Heart right ventricle (tissue), 16 donors: ENCODE measurements around the gene UFL1. TPM values are rescaled to one million over a fixed set of nuclear protein-coding genes. Genes with fewer than 3 reads are reported as not detected.
"Not testable (repeated sequence)": the region's sequence is repeated elsewhere in the genome, so short reads cannot be mapped to it uniquely, and the experiment has no call there.

Experiments
- ATAC-seq, 8 donors: fragments of 200-7000 bp; cut with Tn5 transposase; one replicate each; pipeline ENCODE4 v1.9.1; 2020; ENCODE audit warnings: mild to moderate bottlenecking in 8 of 8, moderate library complexity in 8 of 8, moderate number of reproducible peaks in 1 of 8
- DNase-seq, 2 donors: peaks; one replicate each; pipeline ENCODE4 v3.0.0-alpha.2; 2020
- H3K27ac ChIP-seq, 10 donors: fragments of 200-600 bp; sonication (generic) in 2 of 10; one replicate each; pipeline versions ENCODE4 v1.5.0 to v1.8.0; 2020 to 2022; ENCODE audit warnings: mild to moderate bottlenecking in 3 of 10
- H3K27me3 ChIP-seq, 7 donors: fragments of 200-600 bp; one replicate each; pipeline ENCODE4 v1.8.0; 2021 to 2022; ENCODE audit warnings: mild to moderate bottlenecking in 2 of 7
- H3K36me3 ChIP-seq, 9 donors: fragments of 200-600 bp; sonication (generic) in 1 of 9; one replicate each; pipeline versions ENCODE4 v1.5.0 to v1.8.0; 2020 to 2022; ENCODE audit warnings: mild to moderate bottlenecking in 2 of 9
- H3K4me1 ChIP-seq, 9 donors: fragments of 200-600 bp; sonication (generic) in 1 of 9; one replicate each; pipeline versions ENCODE4 v1.5.0 to v1.8.0; 2020 to 2022; ENCODE audit warnings: mild to moderate bottlenecking in 4 of 9
- H3K4me3 ChIP-seq, 10 donors: fragments of 200-600 bp; sonication (generic) in 2 of 10; one replicate each; pipeline versions ENCODE4 v1.5.0 to v1.8.0; 2020 to 2022; ENCODE audit warnings: mild to moderate bottlenecking in 7 of 10, moderate library complexity in 2 of 10
- H3K9me3 ChIP-seq, 11 donors: fragments of 200-600 bp in 10 of 11; sonication (generic) in 2 of 11; one replicate each; pipeline versions ENCODE4 v1.5.0 to v1.8.0; 2013 to 2022; ENCODE audit warnings: mild to moderate bottlenecking in 2 of 11, control low read depth in 1 of 11, moderate library complexity in 1 of 11
- CTCF ChIP-seq, 9 donors: fragments of 200-600 bp; sonication (generic) in 2 of 9; IDR thresholded peaks; one replicate each; pipeline versions ENCODE4 v1.5.0 to v1.8.0; 2021 to 2022; ENCODE audit warnings: antibody characterized with exemption in 9 of 9, mild to moderate bottlenecking in 5 of 9, moderate library complexity in 1 of 9
- WGBS, 2 donors: extraction: QIAGEN DNeasy Blood & Tissue Kit; methylation state at CpG; one replicate each; pipeline ENCODE4 v1.1.7; 2013; ENCODE audit warnings: inconsistent platforms in 1 of 2; 5-methylcytosine and 5-hydroxymethylcytosine counted together
- intact Hi-C, 10 donors: fragments of 100-400 bp; cut with DNase I; formaldehyde crosslinking; loops; one replicate each; pipeline versions ENCODE4 v1.11.1 to v1.14.2; 2022
- long read RNA-seq, 3 donors: library from polyadenylated mRNA; unstranded; transcript quantifications; one replicate each; pipeline ENCODE4 v2.0.0, GENCODE V29; 2020 to 2021
- polyA plus RNA-seq, 2 donors: library from polyadenylated mRNA; stranded (reverse); fragments of 200-250 nt; gene quantifications; one replicate each; pipeline ENCODE4 v1.2.3, GENCODE V29; 2013
- total RNA-seq, 10 donors: library from RNA; stranded (reverse); fragmentation: NEBNext Ultra II Directional in 3 of 10; extraction: Animal tissue kit (Norgen Biotek cat#: 25700) in 3 of 10; gene quantifications; one replicate each; pipeline versions ENCODE4 v1.2.1 to v1.2.4, GENCODE V29; 2021 to 2023
- donor health status: Arrhythmogenic right ventricular cardiomyopathy.
- donor health status: ischemic (EF 13 %, LVEDD 7.1; RV severe dilation, severe dysfunction).
- donor health status: healthy with polysubstance abuse.
- donor health status: DM: no; HTN: yes; CAD: no.
- donor health status: DM: no; HTN: no; CAD: no.
- donor health status: ischemic (EF 25% LVEDD 6.9; RV normal size, moderate dysfunction).
- donor health status: ischemic (EF 25% LVEDD 5.7; RV mildly dilated, moderate dysfunction).
- donor health status: healthy.
- donor health status: DM: yes; HTN: yes; CAD: no.
- donor health status: Ischemic cardiomyopathy.
- donor health status: ischemic (EF 35%, LVEDD 5.7; RV mildly dilated, moderate dysfunction).
- donor health status: nonischemic (EF 11% LVEDD 7.7; RV severe dilation, severe dysfunction).
- donor health status: DM: yes; HTN: yes; CAD: no.
- donor health status: PGD.
- donor health status: ischemic (EF 29% LVEDD 5.4; RV normal size, mild dysfunction).
- donor health status: nonischemic (EF 23%, LVEDD 6.1; RV moderate dilation, normal function).

UFL1 gene
- total RNA-seq, result 10 to 100 TPM; 21.0 to 32.7 (median 26.0) TPM
- 10 to 100 TPM in 1 of 2 donors, 1 to 10 TPM in 1; 9.0 to 20.8 TPM for polyA plus RNA-seq
- long read RNA-seq, donor 1, full-length matches to known transcripts, result 10 of 30 reads
- long read RNA-seq, donor 1, partial matches to known transcripts, result 18 of 30 reads
- long read RNA-seq, donor 1, other reads (novel, unspliced or antisense), result 2 of 30 reads
- long read RNA-seq, donor 2, full-length matches to known transcripts, result 8 of 42 reads
- long read RNA-seq, donor 2, partial matches to known transcripts, result 29 of 42 reads
- long read RNA-seq, donor 2, other reads (novel, unspliced or antisense), result 5 of 42 reads
- long read RNA-seq, donor 3, full-length matches to known transcripts, result 14 of 63 reads
- long read RNA-seq, donor 3, partial matches to known transcripts, result 42 of 63 reads
- long read RNA-seq, donor 3, other reads (novel, unspliced or antisense), result 7 of 63 reads

GRCh38 chr6:96521644-96522464 lies at the start of gene UFL1:
Gene UFL1 (plus strand): TSS chr6:96521806. CDS start chr6:96521874, 68 bp downstream.
- WGBS, 2 donors, result 0% methylated on average over 58 to 63 of the region's 63 CpGs
- intact Hi-C loops, result loop anchor here in 5 of 10 donors (5.0 to 10.0 kb wide), 3 partner anchors 373 to 760 kb away; partner anchors contain the start of genes NDUFAF4 (in 5 of the 5) and MMS22L (in 1 of the 5)
- Histone ChIP-seq H3K4me1 (peaks cover 0 to 34% (median 24%) of the 10 kb centered on the region in 9 donors), H3K27me3 (no peaks in the 10 kb centered on the region), H3K4me3 (peak within 1 kb of the TSS; percentile 68 to 92 (median 83)), H3K36me3 (peaks cover 0 to 37% (median 17%) of the 10 kb centered on the region in 9 donors), H3K27ac (peak within 1 kb of the TSS; percentile 82 to 98 (median 94)), H3K9me3 (no peaks in the 10 kb centered on the region)
- peak; percentile 94 for DNase-seq
- peak in 3 of 9 donors; percentile 24 to 32 (median 31) for TF ChIP-seq CTCF (IDR thresholded peaks at IDR 0.05)
- ATAC-seq, result peak; percentile 100

GRCh38 chr6:96472291-96472690 lies 49.3 kb upstream of the UFL1 start:
- H3K4me1 ChIP-seq, H3K27me3 ChIP-seq, H3K36me3 ChIP-seq, H3K4me3 ChIP-seq, intact Hi-C loops, ATAC-seq, DNase-seq, H3K27ac ChIP-seq: not testable (repeated sequence)
- 51% methylated on average over 2 of the region's 2 CpGs for WGBS, 2 donors
- H3K9me3 ChIP-seq, result peaks cover 0 to 34% (median 6%) of the 10 kb centered on the region in 11 donors

GRCh38 chr6:96478695-96479094 lies 42.9 kb upstream of the UFL1 start:
- 88 to 93% methylated on average over 5 of the region's 5 CpGs for WGBS, 2 donors

GRCh38 chr6:96491926-96492325 lies 29.7 kb upstream of the UFL1 start:
- H3K4me1 ChIP-seq, result no peaks in the 10 kb centered on the region
- ATAC-seq (no peak), DNase-seq (no peak)
- H3K27me3 ChIP-seq, result no peaks in the 10 kb centered on the region
- no peak for TF ChIP-seq CTCF (IDR thresholded peaks at IDR 0.05)
- intact Hi-C loops, result no loop called here
- H3K27ac ChIP-seq, result no peak overlapping the region
- H3K9me3 ChIP-seq, result peaks cover 0 to 97% (median 53%) of the 10 kb centered on the region in 11 donors
- no peaks in the 10 kb centered on the region for H3K36me3 ChIP-seq
- 96 to 99% methylated on average over 2 of the region's 2 CpGs for WGBS, 2 donors
- H3K4me3 ChIP-seq, result no peak overlapping the region

More at GRCh38 chr6:96478695-96479094, 42.9 kb upstream of the UFL1 start:
- Histone ChIP-seq H3K36me3 (no peaks in the 10 kb centered on the region), H3K4me1 (no peaks in the 10 kb centered on the region), H3K9me3 (peaks cover 0 to 70% (median 33%) of the 10 kb centered on the region in 11 donors), H3K4me3 (no peak overlapping the region), H3K27ac (no peak overlapping the region), H3K27me3 (no peaks in the 10 kb centered on the region)
- no peak for ATAC-seq
- TF ChIP-seq CTCF (IDR thresholded peaks at IDR 0.05), result no peak
- DNase-seq, result no peak
- intact Hi-C loops, result no loop called here
